ENCODE results near the gene ELOVL3.
A peak's percentile ranks its signal among the peaks of the same experiment; 100 is the strongest.

Gene ELOVL3

DNA sequence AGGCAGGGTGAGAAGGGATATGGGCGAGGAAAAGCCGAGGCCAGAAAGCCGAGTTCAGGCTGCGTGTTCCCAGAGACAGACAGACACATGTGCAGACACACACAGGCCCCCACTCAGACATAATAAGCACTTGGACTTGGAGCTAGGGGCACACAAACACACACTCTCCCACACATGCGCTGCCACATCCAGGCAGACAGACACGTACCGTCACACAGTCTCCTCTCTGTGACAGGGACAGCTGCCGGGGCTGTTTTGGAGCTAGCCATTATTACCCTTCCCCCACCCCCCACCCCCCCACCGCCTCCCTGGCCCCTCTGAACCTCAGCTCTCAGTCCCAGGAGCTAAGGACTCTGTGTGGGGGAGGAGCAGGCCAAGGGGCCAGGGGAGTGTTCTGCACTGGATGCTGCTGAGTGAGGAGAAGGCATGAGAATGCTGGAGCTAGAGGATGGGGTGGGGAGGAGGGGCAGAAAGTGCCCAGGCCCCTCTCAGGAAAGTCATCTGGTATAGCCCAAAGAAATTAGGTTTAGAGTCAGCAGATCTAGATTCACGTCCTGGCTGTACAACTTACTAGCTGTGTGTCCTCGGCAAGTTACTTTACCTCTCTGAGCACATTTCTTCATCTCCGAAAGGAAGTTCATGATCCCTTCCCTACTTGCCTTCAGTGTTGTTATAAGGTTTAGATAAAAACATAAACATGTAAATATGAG, 8.9 kb downstream of the ELOVL3 start:
- no peak overlapping the region for H3K4me3 ChIP-seq (ENCODE audit: low read length)
- DNase-seq (ENCODE audit: low read depth): no peak
- no peak for TF ChIP-seq CTCF (conservative IDR thresholded peaks at IDR 0.05; ENCODE audit: low read depth, low read length)

DNA sequence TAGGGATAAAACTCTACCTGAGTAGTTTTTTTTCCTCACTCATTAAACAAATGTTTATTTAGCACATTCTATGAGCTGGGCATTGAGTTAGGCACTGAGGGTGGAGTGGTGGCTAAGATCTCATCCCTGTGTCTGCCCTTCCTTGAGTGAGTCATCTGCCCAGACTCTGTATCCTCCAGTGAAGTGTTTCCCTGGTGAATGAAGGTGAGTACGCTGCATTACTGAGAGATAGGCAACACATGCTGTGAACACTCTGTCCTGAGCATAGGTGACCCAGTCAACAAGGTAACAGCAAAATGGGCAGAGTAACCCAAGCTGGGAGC, 9.5 kb downstream of the ELOVL3 start:
- no peak for TF ChIP-seq CTCF (conservative IDR thresholded peaks at IDR 0.05; ENCODE audit: low read depth, low read length)
- DNase-seq (ENCODE audit: low read depth): no peak
- no peak overlapping the region for H3K4me3 ChIP-seq (ENCODE audit: low read length)

- DNase-seq (ENCODE audit: low read depth): no peak
- no peak overlapping the region for H3K4me3 ChIP-seq (ENCODE audit: low read length)
- no peak for TF ChIP-seq CTCF (conservative IDR thresholded peaks at IDR 0.05; ENCODE audit: low read depth, low read length)
These were observed 9.9 kb downstream of the ELOVL3 start for GRCh38 chr10:102236006-102236405.

DNA sequence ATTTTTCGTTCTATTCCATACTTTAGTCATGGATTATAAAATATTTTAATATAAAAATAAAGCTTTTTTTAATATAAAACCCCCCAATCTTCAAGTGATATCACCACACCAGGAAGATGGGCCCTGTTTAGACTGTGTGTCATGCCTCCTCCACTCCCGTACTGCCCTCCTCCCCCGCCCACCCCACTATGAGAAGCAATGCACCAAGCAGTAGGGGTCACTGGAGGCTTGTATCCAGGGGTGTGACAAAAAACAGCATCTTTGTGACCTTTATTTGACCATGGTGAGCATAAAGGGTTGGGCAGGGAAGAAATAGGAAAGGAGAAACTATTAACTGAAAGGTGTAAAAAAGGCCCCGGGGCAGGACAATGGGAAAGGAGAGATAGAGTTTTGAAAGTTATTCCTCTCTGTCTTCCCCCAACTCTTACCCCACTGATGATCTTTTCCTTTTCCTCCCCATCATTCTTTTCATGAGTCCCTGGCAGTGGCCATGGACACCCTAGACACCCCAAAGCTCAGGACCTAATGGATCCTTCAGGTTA, 11.7 kb downstream of the ELOVL3 start:
- DNase-seq (ENCODE audit: low read depth): no peak
- no peak overlapping the region for H3K4me3 ChIP-seq (ENCODE audit: low read length)
- TF ChIP-seq CTCF (conservative IDR thresholded peaks at IDR 0.05; ENCODE audit: low read depth, low read length): no peak

- TF ChIP-seq CTCF (conservative IDR thresholded peaks at IDR 0.05; ENCODE audit: low read depth, low read length): no peak
- H3K4me3 ChIP-seq (ENCODE audit: low read length): peak overlapping the region; percentile 66
- DNase-seq (ENCODE audit: low read depth): no peak
These were observed 14.4 kb downstream of the ELOVL3 start for GRCh38 chr10:102240467-102241031.

DNA sequence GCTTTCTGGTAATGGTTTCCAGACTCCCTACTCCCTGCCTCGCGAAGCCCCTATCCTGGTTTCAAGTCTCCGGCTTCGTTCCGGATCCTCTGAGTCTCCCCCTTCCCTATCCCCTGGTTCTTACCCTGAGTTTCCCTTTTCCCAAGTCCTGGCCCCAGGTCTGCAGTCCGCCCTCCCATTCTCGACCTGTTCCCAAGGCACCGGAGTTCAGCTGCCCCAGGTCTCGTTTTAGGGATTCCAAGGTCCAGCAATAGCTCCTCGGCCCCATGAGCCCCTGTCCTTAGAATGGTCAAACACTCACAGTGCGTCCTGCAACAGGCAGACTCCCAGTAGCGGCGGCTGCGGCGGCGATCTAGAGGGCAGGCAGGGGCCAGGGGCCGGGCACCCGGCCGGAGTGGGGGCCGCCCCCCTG, 14.9 kb downstream of the ELOVL3 start:
- no peak for TF ChIP-seq CTCF (conservative IDR thresholded peaks at IDR 0.05; ENCODE audit: low read depth, low read length)
- DNase-seq (ENCODE audit: low read depth): no peak
- H3K4me3 ChIP-seq (ENCODE audit: low read length): peak overlapping the region; percentile 66
